Nephron progenitor cell (in vitro differentiated cells): Measurements from ENCODE around the gene NUDT1.

Experiments
- DNase-seq: peaks from one replicate; pipeline ENCODE4 v3.0.0; 2021
- H3K27ac Mint-ChIP-seq: 2 replicates; pipeline ENCODE4 v1.8.0; 2021; ENCODE audit warnings: mild to moderate bottlenecking, moderate library complexity, mixed read lengths
- H3K27me3 Mint-ChIP-seq: 2 replicates; pipeline ENCODE4 v1.8.0; 2021; ENCODE audit warnings: mild to moderate bottlenecking, low read depth, mixed read lengths; ENCODE audit not compliant: poor library complexity
- H3K36me3 Mint-ChIP-seq: 2 replicates; pipeline ENCODE4 v1.8.0; 2021; ENCODE audit warnings: low read depth, mixed read lengths
- H3K4me1 Mint-ChIP-seq: 2 replicates; pipeline ENCODE4 v1.8.0; 2021; ENCODE audit warnings: mixed read lengths
- H3K4me3 Mint-ChIP-seq: 2 replicates; pipeline ENCODE4 v1.8.0; 2021; ENCODE audit warnings: mild to moderate bottlenecking, moderate library complexity, mixed read lengths
- H3K9me3 Mint-ChIP-seq: 2 replicates; pipeline ENCODE4 v1.8.0; 2021; ENCODE audit warnings: mild to moderate bottlenecking, moderate library complexity, mixed read lengths
- CTCF ChIP-seq: fragments of 200-600 bp; sonication (generic); IDR thresholded peaks from 2 replicates; pipeline ENCODE4 v1.5.0; 2021; ENCODE audit warnings: antibody characterized with exemption

The NUDT1 gene

DNA sequence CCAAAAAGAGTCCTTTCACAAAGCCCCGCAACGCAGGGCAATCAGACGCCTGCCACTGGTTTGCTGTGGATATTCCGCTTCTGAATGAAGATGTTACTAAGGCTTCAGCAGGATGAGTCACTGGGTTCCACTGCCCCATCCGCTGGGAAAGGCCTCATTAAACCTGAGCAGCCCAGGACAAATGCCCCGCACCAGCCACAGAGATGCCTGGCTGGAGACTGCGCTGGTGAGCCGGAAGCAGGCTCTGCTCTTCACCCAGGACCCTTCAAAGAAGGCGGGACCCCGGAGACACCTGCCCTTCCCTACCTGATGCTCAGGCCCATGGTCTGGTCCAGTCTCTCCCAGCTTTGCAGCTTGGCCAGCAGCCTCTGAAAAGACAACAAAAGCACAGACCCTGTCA lies 29.1 kb upstream of the NUDT1 start:
- no peak for DNase-seq
- peaks cover 12% of the 10 kb centered on the region for H3K4me1 Mint-ChIP-seq
- H3K27ac Mint-ChIP-seq = no peak overlapping the region
- H3K4me3 Mint-ChIP-seq = no peak overlapping the region
- H3K9me3 Mint-ChIP-seq = no peaks in the 10 kb centered on the region
- TF ChIP-seq CTCF = no peak
- no peaks in the 10 kb centered on the region for H3K27me3 Mint-ChIP-seq
- peaks cover 74% of the 10 kb centered on the region for H3K36me3 Mint-ChIP-seq

DNA sequence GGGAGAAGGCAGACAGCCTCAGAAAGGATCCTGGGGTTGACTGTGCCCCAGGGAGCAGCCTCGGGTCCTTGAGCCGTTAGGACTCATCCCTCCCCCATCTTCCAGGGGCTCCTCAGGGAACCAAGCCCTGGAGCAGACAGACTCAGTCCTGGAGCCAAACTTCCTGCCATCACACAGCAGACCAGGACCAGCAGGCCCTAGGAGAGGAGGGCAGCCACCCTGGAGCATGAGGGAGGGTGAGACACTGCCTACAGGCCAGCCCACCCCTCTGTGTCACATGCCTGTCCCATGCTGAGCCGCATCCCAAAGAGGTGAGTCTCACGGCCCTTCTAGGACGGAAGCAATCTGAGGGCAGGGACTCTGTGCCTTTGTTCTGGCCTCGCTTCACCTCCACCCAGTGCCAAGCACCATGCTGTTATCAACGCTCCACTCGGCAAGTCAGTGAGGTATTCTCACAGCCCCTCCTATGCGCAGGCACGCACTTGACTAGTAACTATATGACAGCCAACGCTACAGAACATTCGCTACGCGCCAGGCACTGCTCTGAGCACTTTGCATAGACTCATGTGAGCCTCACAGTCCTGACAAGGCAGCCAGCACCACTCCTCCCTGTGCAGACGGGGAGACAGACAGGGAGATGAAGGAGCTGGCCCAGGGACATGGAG lies 28.3 kb upstream of the NUDT1 start:
- Mint-ChIP-seq H3K9me3 (no peaks in the 10 kb centered on the region), H3K36me3 (peaks cover 69% of the 10 kb centered on the region)
- DNase-seq = no peak

DNA sequence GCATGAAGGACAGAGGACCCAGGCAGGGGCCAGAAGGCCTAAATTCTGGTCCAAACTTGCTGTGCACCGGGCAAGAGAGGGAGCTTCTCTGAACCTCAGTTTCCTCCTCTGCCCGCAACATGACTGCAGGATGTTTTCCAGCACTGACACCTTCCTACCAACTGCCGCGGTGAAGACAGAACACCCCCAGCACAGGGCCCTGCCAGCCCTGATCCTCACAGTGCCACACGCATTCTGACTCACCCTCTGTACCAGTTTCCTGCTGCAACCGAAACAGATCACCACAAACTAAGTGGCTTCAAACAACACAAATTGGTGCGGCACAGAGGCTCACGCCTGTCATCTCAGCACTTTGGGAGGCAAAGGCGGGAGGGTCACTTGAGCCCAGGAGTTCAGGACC lies 27.4 kb upstream of the NUDT1 start:
- no peaks in the 10 kb centered on the region for H3K4me1 Mint-ChIP-seq

More for the DNA sequence above, 28.3 kb upstream of the NUDT1 start:
- H3K27me3 Mint-ChIP-seq = no peaks in the 10 kb centered on the region
- peak overlapping the region; percentile 62 for H3K27ac Mint-ChIP-seq
- H3K4me1 Mint-ChIP-seq = peaks cover 5% of the 10 kb centered on the region
- no peak for TF ChIP-seq CTCF
- H3K4me3 Mint-ChIP-seq = no peak overlapping the region

GRCh38 chr7:2215851-2216250 lies 26.2 kb upstream of the NUDT1 start:
- Mint-ChIP-seq H3K27ac (no peak overlapping the region), H3K4me1 (no peaks in the 10 kb centered on the region), H3K27me3 (no peaks in the 10 kb centered on the region), H3K9me3 (no peaks in the 10 kb centered on the region), H3K36me3 (peaks cover 64% of the 10 kb centered on the region), H3K4me3 (no peak overlapping the region)
- no peak for TF ChIP-seq CTCF
- no peak for DNase-seq

More for the DNA sequence above, 27.4 kb upstream of the NUDT1 start:
- no peak for DNase-seq
- Mint-ChIP-seq H3K4me3 (no peak overlapping the region), H3K36me3 (peaks cover 64% of the 10 kb centered on the region), H3K27ac (no peak overlapping the region), H3K27me3 (no peaks in the 10 kb centered on the region), H3K9me3 (no peaks in the 10 kb centered on the region)
- no peak for TF ChIP-seq CTCF

DNA sequence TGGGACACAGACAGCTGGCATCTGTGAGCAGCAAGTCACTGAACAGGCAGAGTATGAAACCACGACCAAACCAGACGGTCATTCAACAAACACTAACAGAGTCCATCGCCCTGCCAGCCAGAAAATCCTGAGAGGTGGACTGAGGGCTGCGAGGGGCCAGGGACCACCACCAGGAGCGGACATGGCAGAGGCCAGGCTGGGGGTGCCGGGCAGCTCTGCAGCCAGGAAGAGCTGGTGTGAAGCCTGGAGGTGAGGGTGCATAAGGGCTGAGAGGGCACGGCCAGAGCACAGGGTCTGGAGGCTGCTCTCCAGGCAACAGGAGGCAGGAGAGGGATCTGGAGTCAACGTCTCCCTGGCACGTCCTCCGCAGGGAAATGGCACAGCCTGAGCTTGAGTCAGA lies 24.8 kb upstream of the NUDT1 start:
- no peaks in the 10 kb centered on the region for H3K27me3 Mint-ChIP-seq
- DNase-seq = no peak
- no peak for TF ChIP-seq CTCF

More for the DNA sequence above, 24.8 kb upstream of the NUDT1 start:
- no peaks in the 10 kb centered on the region for H3K4me1 Mint-ChIP-seq
- no peaks in the 10 kb centered on the region for H3K9me3 Mint-ChIP-seq
- no peak overlapping the region for H3K4me3 Mint-ChIP-seq
- H3K27ac Mint-ChIP-seq = no peak overlapping the region
- peaks cover 60% of the 10 kb centered on the region for H3K36me3 Mint-ChIP-seq
